Esophagus squamous epithelium (tissue), 4 donors: ENCODE data around the gene MLLT1.

Experiments
- CTCF ChIP-seq, 6 experiments: fragments of 450-650 bp in 4 of 6; fragments of 200-600 bp in 2 of 6; sonication (generic) in 2 of 6; IDR thresholded peaks; one replicate each; pipeline ENCODE4 v1.5.1; 2016 to 2019; ENCODE audit warnings: antibody characterized with exemption in 6 of 6, mild to moderate bottlenecking in 4 of 6, moderate library complexity in 4 of 6
- POLR2A ChIP-seq, 4 donors: fragments of 450-650 bp; IDR thresholded peaks; one replicate each; pipeline ENCODE4 v1.6.1; 2017; ENCODE audit warnings: antibody characterized with exemption in 4 of 4, mild to moderate bottlenecking in 4 of 4, moderate library complexity in 3 of 4

- no peak for TF ChIP-seq POLR2A (IDR thresholded peaks at IDR 0.05)
- TF ChIP-seq CTCF (IDR thresholded peaks at IDR 0.05): no peak
Observed at GRCh38 chr19:6216996-6217751, 62.6 kb downstream of the MLLT1 start.
